Esophagus (tissue), 2 donors: Measurements from ENCODE around the gene RPS19BP1. TPM values are rescaled to one million over a fixed set of nuclear protein-coding genes. Genes with fewer than 3 reads are reported as not detected.

Experiments
- H3K27ac ChIP-seq, 2 donors: one replicate each; pipeline ENCODE4 v1.5.1; 2013; ENCODE audit warnings: low read depth in 2 of 2, mild to moderate bottlenecking in 2 of 2, inconsistent platforms in 1 of 2, low read length in 1 of 2, moderate library complexity in 1 of 2
- H3K27me3 ChIP-seq, 2 donors: one replicate each; pipeline ENCODE4 v1.6.1; 2013; ENCODE audit warnings: low read length in 2 of 2, control low read depth in 1 of 2, mild to moderate bottlenecking in 1 of 2; ENCODE audit not compliant: insufficient read depth in 2 of 2, control insufficient read depth in 1 of 2
- H3K36me3 ChIP-seq, 2 donors: one replicate each; pipeline ENCODE4 v1.6.1; 2013; ENCODE audit warnings: low read length in 1 of 2; ENCODE audit not compliant: control insufficient read depth in 2 of 2, insufficient read depth in 2 of 2
- H3K4me1 ChIP-seq, 2 donors: one replicate each; pipeline ENCODE4 v1.6.1; 2013; ENCODE audit warnings: low read length in 1 of 2; ENCODE audit not compliant: control insufficient read depth in 2 of 2, insufficient read depth in 2 of 2
- H3K4me3 ChIP-seq, 2 donors: one replicate each; pipeline ENCODE4 v1.5.1; 2013; ENCODE audit warnings: low read length in 2 of 2, mild to moderate bottlenecking in 2 of 2, low read depth in 1 of 2, moderate library complexity in 1 of 2
- H3K9me3 ChIP-seq, 2 donors: one replicate each; pipeline ENCODE4 v1.6.1; 2013; ENCODE audit warnings: mild to moderate bottlenecking in 2 of 2, low read depth in 1 of 2, low read length in 1 of 2, moderate library complexity in 1 of 2; ENCODE audit not compliant: control insufficient read depth in 2 of 2, insufficient read depth in 1 of 2
- WGBS, 2 donors: extraction: QIAGEN DNeasy Blood & Tissue Kit; methylation state at CpG; one replicate each; pipeline ENCODE4 v1.1.7; 2013; 5-methylcytosine and 5-hydroxymethylcytosine counted together
- polyA plus RNA-seq, 2 donors: library from polyadenylated mRNA; stranded (reverse); fragments of 200-250 nt; gene quantifications; one replicate each; pipeline ENCODE4 v1.2.3, GENCODE V29; 2013
- donor health status: healthy with polysubstance abuse.
- donor health status: Bipolar disorder and iron deficiency.

Gene RPS19BP1
- polyA plus RNA-seq, 2 donors, result 94.0 to 116 TPM

GRCh38 chr22:39530692-39531331 lies 1.7 kb downstream of the RPS19BP1 start:
- Histone ChIP-seq H3K27me3 (no peaks in the 10 kb centered on the region), H3K4me3 (no peak overlapping the region), H3K4me1 (peaks cover 11 to 31% of the 10 kb centered on the region in 2 donors), H3K27ac (no peak overlapping the region), H3K36me3 (peaks cover 0 to 12% of the 10 kb centered on the region in 2 donors), H3K9me3 (no peaks in the 10 kb centered on the region)
- 30 to 40% methylated on average over 9 of the region's 9 CpGs for WGBS, 2 donors

GRCh38 chr22:39530116-39530515 lies 2.4 kb downstream of the RPS19BP1 start:
- 62 to 68% methylated on average over 6 of the region's 6 CpGs for WGBS, 2 donors
- H3K4me1 ChIP-seq, result peaks cover 11 to 31% of the 10 kb centered on the region in 2 donors
- no peaks in the 10 kb centered on the region for H3K27me3 ChIP-seq
- no peak overlapping the region for H3K4me3 ChIP-seq
- peaks cover 0 to 13% of the 10 kb centered on the region in 2 donors for H3K36me3 ChIP-seq
- no peak overlapping the region for H3K27ac ChIP-seq
- no peaks in the 10 kb centered on the region for H3K9me3 ChIP-seq

DNA sequence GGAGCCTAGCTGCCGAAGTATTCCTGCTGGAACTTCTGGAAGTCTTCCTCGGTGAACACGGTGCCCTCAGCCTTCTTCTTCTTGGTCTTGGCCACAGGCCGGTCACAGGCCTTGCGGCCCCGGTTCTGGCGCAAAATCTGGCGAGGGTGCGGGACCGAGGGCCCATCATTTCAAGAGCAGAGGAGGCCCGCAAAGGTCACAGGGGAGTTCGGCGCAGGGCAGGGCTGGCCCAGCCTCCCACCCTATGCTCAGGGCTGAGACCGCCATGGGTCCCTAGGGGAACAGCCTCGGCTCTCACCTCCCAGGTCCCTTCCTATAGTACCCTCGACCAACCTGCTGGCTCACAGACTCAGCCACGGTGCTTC lies 3.1 kb downstream of the RPS19BP1 start:
- Histone ChIP-seq H3K27ac (peak overlapping the region in 1 of 2 donors; percentile 7), H3K27me3 (no peaks in the 10 kb centered on the region), H3K36me3 (peaks cover 1 to 18% of the 10 kb centered on the region in 2 donors), H3K9me3 (no peaks in the 10 kb centered on the region), H3K4me3 (no peak overlapping the region), H3K4me1 (peaks cover 11 to 31% of the 10 kb centered on the region in 2 donors)
- WGBS, 2 donors, result 50 to 51% methylated on average over 17 of the region's 17 CpGs

GRCh38 chr22:39528681-39529486 lies 3.7 kb downstream of the RPS19BP1 start:
- H3K9me3 ChIP-seq, result no peaks in the 10 kb centered on the region
- peak overlapping the region; percentile 7 to 81 for H3K27ac ChIP-seq
- peak overlapping the region in 1 of 2 donors; percentile 8 for H3K4me3 ChIP-seq
- 18 to 27% methylated on average over 32 of the region's 32 CpGs for WGBS, 2 donors
- peaks cover 7 to 24% of the 10 kb centered on the region in 2 donors for H3K36me3 ChIP-seq
- peaks cover 11 to 31% of the 10 kb centered on the region in 2 donors for H3K4me1 ChIP-seq
- H3K27me3 ChIP-seq, result no peaks in the 10 kb centered on the region

DNA sequence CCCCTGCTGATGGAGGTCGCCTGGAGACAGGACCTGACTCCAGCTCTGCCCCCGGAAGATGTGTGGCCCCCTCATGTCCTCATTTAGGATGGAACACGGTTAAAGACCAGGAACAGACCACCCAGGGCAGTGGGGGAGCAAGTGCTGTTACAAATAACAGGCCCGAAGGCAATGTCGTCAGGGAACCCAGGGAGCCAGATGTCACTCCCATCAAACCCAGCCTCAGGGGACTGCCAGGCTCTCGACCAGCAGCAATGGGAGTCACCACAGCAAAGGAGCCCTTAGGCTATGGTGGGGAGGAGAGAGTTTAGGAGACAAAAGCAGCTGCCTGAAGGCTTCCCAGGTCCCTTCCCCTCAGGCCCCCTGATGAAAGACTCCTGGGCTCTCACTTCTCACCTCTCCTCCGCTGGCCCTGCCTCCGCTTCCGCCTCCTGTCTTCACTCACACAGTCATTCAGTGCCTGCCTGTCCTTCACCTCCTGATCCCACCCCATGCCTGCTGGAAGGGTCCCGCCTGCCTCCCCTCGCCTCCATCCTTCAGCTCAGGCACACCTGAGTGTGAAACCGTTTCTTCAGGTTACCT lies 4.4 kb downstream of the RPS19BP1 start:
- WGBS, 2 donors, result 55 to 58% methylated on average over 12 of the region's 12 CpGs
- Histone ChIP-seq H3K36me3 (peaks cover 8 to 28% of the 10 kb centered on the region in 2 donors), H3K27ac (peak overlapping the region in 1 of 2 donors; percentile 81), H3K4me1 (peaks cover 11 to 33% of the 10 kb centered on the region in 2 donors), H3K4me3 (peak overlapping the region in 1 of 2 donors; percentile 8), H3K27me3 (no peaks in the 10 kb centered on the region), H3K9me3 (no peaks in the 10 kb centered on the region)

DNA sequence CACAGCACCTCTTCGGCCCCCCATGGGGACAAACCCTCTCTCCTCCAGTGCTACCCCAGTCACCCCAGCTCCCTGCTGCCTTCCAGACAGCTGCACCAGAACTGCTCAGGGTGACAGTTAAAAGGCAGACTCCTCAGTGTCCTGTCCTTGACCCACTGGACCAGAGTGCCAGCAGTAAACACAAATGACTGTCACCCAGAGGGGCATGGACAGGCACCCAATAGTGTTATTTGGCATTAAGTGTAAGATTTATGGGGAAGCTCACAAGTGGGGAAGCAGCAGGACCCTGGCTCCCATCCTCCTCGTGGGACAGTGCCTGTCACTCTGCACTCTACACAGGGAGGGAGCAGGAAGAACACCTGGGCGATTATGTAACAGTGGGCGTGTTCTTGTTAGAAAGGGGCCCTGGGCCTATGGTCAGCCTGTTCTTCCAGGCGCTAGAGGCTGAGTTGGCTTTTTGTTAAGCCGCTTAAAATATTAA lies 5.0 kb downstream of the RPS19BP1 start:
- no peak overlapping the region for H3K4me3 ChIP-seq
- peak overlapping the region in 1 of 2 donors; percentile 81 for H3K27ac ChIP-seq
- H3K9me3 ChIP-seq, result no peaks in the 10 kb centered on the region
- H3K4me1 ChIP-seq, result peaks cover 14 to 38% of the 10 kb centered on the region in 2 donors
- peaks cover 8 to 35% of the 10 kb centered on the region in 2 donors for H3K36me3 ChIP-seq
- WGBS, 2 donors, result 45 to 50% methylated on average over 6 of the region's 6 CpGs
- H3K27me3 ChIP-seq, result no peaks in the 10 kb centered on the region

DNA sequence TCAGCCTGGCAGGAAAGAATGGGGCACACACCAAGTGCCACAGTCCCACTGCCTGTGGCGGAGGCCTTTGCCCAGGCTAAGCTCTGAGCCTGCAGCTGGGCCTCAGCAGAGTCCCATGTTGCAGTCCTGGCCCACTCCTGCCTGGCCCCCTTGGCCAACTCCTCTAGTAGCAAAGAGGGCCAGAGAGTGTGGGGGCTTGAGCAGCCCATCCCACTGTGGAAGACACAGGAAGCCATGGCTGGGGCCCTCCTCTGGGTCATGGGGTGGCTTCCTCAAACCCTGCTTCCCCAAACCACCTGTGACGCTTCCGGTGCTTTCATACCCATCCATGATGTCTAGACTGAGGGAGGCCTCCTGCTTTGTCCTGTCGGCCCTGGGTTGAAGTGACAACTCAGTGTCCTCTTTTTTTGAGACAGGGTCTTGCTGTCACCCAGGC lies 5.8 kb downstream of the RPS19BP1 start:
- Histone ChIP-seq H3K36me3 (peaks cover 8 to 39% of the 10 kb centered on the region in 2 donors), H3K4me1 (peaks cover 14 to 38% of the 10 kb centered on the region in 2 donors), H3K9me3 (no peaks in the 10 kb centered on the region), H3K27ac (peak overlapping the region in 1 of 2 donors; percentile 36), H3K27me3 (no peaks in the 10 kb centered on the region), H3K4me3 (no peak overlapping the region)
- 62 to 66% methylated on average over 4 of the region's 4 CpGs for WGBS, 2 donors

- Histone ChIP-seq H3K36me3 (peaks cover 8 to 43% of the 10 kb centered on the region in 2 donors), H3K9me3 (no peaks in the 10 kb centered on the region), H3K4me1 (peaks cover 14 to 32% of the 10 kb centered on the region in 2 donors), H3K4me3 (no peak overlapping the region), H3K27me3 (no peaks in the 10 kb centered on the region), H3K27ac (no peak overlapping the region)
- 69 to 71% methylated on average over 4 of the region's 4 CpGs for WGBS, 2 donors
These were observed 6.9 kb downstream of the RPS19BP1 start for GRCh38 chr22:39525658-39525975.

DNA sequence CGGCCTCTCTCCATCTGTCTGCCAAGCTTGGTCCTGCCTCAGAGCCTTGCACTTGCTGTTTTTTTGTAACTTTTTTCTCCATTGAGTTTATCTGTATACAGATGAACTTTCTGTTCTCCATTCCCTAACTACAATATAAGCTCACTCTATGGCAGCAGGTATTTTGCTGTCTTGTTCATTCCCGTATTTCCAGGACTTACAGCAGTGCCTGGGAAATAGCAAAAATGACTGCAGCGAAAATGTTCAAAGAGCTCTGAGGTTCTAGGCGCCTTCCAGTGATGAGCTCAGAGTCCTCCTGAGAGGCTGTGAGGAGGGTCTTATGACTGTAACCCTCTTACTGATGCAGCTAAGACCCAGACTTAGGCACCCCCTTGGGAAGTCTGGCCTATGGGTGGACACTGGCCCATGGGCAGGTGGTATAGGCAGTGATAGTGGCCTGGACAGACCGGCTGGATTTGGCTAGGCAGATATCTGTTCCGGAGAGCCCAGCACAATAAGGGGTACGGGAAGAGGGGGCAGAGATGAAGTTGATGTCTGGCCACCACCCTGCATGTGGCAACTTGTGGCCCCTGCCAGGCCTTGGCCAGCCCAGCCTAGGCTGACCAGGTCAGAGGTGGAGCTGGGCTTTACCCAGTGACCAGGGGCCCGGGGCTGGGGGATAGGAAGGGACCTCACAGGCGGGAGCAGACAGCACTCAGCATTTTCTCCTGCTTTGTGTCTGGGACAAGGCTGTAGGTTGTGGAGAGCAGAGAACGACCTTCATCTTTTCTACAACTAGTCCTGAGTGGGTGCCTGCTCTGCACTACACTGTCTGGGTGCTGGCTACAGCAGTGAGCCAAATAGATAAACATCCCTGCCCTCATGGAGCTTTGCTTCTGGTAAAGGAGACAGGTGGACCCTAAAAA lies 7.5 kb downstream of the RPS19BP1 start:
- Histone ChIP-seq H3K9me3 (no peaks in the 10 kb centered on the region), H3K27me3 (no peaks in the 10 kb centered on the region), H3K27ac (peak overlapping the region in 1 of 2 donors; percentile 66), H3K36me3 (peaks cover 8 to 43% of the 10 kb centered on the region in 2 donors), H3K4me1 (peaks cover 14 to 32% of the 10 kb centered on the region in 2 donors), H3K4me3 (no peak overlapping the region)
- WGBS, 2 donors, result 77 to 78% methylated on average over 10 of the region's 10 CpGs
